Erythroblast (primary cell): ENCODE results near the gene CCDC158.

Experiments
- GATA1 ChIP-seq: IDR thresholded peaks from 2 replicates; pipeline ENCODE4 v1.6.1; 2011; ENCODE audit warnings: low read depth, mild to moderate bottlenecking, control low read depth, low read length, moderate library complexity
- POLR2A ChIP-seq: IDR thresholded peaks from 2 replicates; pipeline ENCODE4 v1.6.1; 2011; ENCODE audit warnings: mild to moderate bottlenecking, low read length

DNA sequence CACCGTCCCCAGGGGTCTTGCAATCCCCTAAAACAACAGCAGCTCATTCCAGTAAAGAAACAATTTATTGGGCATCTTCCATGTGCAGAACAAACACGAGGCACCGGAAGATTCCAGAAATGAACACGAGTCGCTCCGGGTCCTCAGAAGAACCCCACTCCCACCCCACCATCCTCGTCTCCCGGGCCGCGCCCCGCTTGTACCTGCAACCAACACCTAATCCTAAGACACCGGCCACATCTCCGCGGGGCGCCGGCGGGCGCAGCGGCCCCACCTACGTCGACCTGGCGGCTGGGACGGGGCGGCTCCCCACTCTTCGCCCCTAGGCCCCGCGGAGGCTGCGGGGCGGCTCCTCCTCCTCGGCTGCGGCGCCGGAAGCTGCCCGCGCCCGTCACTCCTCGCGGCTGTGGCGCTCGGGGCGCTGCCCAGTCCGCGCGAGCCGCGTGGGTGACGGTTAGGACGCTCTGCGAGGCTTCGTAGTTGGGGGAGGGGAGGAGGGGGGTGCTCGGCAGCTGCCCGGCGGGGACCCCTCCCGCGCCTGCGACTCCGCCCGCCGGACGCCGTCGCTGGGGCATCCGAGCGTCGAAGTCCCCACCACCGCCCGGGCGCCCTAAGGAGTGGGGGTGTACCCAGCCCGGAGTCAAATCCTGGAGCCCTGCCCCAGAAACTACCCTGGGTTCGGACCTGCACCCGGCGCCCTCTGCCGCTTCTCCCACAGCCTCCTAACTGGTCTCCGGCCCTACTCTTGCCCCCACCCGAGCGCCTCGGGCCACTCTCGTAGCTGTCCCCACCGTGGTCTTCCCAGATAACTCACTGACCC, at the start of gene CCDC158:
- TF ChIP-seq POLR2A (no peak), GATA1 (no peak)
